ENCODE measurements around the gene TMBIM4.
A peak's percentile ranks its signal among the peaks of the same experiment; 100 is the strongest.

The TMBIM4 gene

DNA sequence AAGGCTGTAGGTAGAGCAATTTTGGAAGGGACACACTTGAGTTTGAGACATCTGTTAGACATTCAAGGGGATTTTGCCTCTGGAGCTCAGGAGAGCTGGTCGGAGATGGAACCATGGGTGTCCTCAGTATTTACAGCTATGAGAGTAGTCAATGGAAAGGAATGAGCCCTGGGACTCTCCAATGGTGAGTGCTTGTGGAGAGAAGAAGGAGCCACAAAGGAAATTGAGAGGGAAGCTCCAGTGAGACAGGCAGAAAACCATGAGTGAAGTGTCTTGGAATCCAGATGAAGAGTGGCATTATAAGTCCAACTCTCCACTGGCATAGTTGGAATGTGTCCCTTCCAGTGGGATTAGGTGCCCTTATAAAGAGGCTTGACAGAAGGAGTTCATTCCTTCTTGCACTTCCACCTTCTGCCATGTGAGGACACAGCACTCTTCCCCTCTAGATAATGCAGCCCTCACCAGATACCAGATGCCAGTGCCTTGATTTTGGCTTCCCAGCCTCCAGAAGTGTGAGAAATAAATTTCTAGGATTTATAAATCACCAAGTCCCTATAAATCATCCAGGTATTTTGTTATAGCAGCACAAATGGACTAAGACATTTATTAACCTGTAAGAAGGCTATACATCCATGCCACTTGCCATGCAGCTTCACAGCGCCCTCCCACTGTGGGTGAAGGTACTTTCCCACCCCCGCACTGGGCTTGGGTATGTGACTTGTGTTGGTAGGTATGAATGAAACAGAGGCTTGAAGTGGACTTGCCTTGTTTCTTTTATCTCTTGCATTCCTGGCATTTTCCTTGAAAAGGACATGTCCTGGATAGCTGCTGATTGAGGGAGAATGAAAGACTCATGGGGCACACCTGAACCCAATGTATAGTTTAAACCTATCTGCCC, 66.5 kb downstream of the TMBIM4 start:
- DNase-seq (ENCODE audit: low read depth in 2 of 3, low spot score in 1 of 3), result no peak

DNA sequence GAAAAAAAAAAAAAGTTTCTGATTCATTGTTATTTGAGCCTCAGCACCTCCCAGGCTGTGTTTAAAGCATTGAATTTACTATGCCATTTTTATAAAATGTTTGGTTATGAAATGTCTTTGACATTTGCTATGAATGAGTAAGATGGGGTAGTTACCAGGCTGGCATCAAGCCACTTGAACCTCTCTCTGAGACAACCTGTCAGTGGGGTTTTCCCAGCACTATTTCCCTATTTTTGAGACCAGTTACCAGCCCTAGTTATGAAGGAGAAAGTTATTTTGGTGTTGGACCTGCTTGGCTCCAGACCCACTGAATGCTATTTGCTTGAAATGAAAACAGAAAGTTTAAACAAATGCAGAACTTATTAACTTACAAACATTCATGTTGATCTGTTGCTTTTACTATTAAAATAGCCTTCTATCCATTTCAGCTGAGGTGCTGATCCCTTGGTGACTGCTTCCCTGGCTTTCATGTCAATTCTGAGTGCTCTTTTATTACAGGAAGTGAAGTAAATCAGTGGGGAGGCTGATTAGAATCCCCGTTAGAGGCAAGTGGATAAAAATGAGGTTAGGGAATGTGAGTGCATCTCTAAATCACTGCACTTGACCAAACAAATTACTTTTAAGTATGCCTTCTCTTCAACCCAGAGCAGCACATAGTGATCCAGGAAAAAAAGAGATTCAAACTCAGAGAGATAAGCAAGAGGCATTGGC, 77.1 kb downstream of the TMBIM4 start:
- no peak for DNase-seq (ENCODE audit: low read depth in 2 of 3, low spot score in 1 of 3)

DNA sequence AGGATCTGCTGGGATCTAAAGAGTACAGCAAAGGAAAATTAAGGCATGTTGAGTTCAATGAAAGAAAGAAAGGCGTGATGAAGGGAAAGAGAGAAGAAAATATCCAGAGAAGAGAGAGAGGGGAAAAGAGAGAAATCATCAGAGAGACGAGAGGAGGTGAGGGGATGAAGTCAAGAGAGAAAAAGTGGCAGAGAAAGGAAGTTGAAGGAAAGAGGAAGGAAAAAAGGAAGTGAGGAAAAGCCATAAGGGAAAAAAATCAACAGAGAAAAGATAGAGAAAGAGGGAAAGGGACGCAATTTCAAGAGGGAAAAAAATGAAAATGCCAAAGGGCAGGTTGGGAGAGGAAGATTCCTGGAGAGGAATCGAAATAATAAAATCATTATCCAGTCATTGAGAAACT, 79.6 kb downstream of the TMBIM4 start:
- DNase-seq (ENCODE audit: low read depth in 2 of 3, low spot score in 1 of 3), result no peak

DNA sequence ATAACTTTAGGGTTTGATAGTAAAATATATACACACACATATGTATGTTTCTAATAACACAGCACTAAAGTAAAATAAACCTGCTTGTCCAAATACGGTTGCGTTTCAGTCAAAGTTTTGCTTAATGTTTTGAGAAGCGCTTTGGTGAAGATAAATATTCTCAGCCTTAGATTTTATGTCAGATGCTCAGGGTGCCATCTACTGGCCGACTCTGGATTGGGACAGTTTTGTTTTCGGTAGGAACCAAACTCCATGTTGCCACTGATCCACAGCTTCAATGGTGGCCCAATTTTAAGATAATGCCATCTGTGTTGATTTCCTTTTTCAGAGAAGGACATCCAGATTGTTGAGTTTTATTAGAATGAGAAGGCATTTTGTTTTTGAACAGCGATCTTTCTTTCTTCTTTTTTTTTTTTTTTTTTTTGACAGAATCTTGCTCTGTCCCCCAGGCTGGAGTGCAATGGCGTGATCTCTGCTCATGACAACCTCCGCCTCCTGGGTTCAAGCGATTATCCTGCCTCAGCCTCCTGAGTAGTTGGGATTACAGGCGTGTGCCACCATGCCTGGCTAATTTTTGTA, 82.3 kb downstream of the TMBIM4 start:
- peak; percentile 13 to 55 (median 37) for DNase-seq (ENCODE audit: low read depth in 2 of 3, low spot score in 1 of 3)

DNA sequence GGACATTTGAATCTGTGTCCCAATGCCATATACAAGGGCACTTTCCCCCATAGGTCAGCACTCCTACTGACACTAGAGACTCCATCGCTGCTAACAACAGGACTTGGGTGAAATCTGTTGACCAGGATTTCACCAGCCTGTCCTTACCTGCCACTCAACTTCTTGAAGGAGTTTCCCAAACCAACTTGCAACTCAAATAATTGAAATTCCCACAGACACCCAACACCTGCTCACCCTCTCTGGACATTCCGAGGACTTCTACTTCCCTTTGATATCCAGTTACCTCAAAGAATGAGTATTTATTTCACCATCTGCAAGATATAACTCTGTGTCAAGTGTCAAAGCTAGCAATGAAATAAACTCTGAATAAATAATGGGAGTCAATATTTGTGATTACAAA, 83.8 kb downstream of the TMBIM4 start:
- no peak for DNase-seq (ENCODE audit: low read depth in 2 of 3, low spot score in 1 of 3)
